HG02885 (cell line): ENCODE measurements around the gene GOLIM4.
A peak's percentile ranks its signal among the peaks of the same experiment; 100 is the strongest.
"Not testable (repeated sequence)": the region's sequence is repeated elsewhere in the genome, so short reads cannot be mapped to it uniquely, and the experiment has no call there.

ENCODE experiments used
- ATAC-seq: cut with Tn5 transposase; IDR thresholded peaks from one replicate; pipeline ENCODE4 v1.9.1; 2021; ENCODE audit warnings: mild to moderate bottlenecking; ENCODE audit not compliant: unreplicated experiment, poor library complexity

Gene GOLIM4

DNA sequence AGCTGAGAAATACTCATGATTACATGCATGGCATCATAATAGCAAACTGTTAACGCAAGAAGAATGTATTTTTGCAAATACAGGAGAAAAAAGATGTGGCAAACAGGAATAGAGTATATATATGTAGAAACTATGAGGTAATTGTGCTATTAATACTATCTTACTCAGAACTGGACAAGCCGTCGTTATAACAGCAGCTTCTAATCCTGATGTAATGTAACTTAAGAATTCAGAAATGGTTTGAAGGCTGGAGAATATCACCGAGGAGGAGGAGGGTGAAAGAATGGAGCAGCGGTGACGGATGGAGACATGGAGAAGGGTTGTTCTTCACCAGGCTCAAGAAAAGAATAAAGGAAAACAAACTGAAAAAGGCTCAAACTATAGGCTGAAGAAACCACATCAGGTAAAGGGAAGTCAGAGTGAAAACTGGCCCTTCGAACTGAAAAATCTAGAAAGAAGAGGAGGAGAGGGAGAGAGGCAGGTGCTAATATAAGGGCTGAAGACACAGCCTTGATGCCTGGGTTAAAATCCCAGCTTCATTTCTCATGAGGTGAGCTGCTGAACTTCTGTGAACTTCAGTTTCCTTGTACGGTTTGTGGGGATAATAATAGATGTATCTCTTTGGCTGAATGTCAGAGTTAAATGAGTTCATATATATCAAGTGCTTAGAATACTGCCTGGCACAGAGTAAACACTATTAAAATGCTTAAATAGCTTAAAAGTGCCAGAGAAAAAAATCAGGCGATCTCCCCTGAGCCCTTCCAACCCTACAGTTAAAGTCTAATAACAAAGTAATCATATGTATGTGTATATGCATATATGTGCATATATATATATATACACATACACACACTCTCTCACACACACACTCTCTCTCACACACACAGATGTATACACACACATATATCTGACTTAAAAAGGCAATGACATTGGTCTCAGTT, 43.9 kb downstream of the GOLIM4 start:
- peak; percentile 80 for ATAC-seq

DNA sequence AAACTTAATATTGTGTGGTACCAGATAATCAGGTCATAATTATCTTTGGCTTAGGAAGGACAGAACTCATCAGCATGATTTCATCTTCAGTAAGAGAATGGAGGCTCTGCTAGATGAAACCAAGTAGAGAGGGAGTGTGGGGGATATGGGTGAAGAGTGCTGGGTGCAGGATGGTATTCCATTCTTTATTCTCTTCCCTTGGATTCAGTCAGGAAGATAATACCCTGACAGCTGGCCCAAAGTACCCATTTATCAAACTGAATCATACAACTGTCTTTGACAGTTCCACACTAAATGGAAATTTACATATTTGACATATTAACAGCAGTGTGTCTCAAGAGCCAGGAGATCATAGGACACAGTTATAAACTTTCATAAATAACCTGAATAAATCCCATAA, 44.7 kb downstream of the GOLIM4 start:
- ATAC-seq, result peak; percentile 6

DNA sequence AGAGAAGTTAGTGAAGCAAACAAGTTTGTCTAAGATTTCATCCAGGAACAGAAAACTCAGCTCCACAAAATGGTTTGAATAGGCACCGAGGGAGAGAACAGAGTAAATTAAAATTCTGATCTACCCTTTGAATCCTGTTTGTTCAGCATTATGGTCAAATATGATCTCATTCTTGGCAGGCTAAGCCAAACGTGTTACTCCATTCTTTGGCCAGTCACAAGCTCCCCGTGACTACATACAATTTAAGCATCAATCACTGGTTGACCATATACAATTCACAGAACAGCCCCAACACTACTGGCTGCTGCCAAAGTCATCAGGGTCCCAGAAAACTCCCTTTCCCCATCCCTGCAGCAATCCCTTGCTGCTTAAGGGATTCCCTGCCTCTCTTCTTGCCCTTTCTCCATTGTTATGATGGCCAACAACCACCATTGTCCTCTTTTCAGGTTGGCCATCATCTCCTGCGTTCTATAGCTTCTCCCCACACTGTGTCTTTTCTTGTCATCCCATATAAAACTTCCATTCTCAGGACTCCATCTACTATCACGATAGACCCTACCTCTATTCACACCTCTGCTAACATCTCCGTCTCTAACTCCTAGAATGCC, 46.3 kb downstream of the GOLIM4 start:
- no peak for ATAC-seq

DNA sequence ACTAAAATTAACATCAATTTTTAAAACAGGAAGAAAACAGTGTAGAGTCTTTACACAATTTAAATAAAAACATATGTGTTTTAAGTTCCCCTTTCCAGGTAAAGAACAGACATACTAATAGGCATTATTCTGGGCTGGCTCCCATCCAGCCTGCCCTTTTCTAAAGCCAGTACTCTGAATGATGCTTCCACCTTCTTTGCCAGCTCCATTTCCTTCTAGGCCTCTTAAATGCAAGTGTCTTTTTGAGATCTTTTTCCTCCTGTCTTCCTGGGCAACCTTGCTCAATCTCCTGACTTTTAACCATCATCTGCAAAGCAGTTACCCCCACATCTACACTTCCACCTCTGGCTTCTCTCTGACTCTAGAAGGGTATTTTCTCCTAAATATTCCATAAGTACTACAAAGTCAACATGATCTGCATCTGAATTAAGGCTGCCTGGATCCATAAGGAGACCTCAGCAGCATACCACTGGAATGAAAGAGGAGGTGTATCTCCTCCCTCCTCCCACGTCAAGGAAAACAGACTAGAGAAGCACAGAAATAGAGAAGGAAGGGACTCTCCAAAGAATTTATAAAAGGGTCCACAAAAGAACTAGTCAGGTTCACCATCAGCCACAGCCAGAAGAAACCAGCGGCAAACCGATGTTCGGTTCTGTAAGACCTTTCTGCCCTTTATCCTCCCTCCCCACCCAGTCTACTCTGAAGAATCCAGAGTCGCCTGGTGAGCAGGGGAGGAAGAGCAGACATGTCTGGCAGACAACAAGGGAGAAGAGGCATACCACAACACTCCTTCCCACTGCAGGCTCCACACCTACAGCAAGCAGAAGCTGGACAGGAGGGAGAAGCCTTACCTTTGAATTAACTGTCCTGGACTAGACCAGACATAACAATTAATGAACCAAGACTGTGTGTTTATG, 47.1 kb downstream of the GOLIM4 start:
- no peak for ATAC-seq

DNA sequence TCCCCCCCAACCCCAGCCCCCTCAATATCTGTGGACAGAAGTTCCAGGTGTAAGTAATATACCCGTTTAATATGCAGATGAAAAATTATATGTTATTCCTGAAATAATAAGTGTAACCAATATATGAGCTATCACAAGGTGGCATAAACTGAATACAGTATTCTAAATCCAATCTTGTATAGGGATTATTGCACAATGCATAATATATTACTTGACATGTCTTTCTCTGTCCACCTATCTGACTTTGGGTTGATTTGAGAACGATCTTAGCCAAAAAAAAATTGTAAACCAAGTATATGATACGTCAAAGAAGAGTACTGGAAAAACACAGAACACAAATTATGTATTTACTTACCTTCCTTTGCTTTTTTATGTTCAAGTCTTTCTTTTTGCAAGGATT, 47.8 kb downstream of the GOLIM4 start:
- ATAC-seq, result no peak

DNA sequence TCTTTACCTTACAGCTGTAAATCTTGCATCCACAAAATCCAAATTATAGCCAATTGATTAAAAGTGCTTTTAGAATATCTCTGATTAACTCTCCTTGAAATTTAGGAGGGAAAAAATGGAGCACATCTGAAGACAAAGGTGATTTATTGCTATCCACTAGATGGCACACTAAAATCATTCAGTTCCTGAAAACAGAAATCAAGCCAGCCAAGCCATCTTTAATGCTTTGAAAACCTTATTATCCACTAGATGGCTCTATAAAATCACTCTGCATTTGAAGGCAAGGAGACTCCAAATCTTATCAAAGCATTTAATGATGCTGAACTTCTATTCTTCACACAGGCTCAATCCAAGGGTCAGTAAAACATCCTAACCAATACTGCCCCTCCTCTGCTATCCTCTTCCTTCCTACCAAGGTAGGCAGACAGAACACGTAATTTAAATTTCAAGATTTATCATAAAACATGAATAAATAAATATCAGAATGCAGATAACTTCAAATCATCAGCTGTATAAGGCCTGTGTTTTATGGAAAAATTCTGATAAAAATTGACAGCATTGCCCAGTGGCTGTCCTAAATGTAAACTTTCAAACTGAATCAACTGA, 48.4 kb downstream of the GOLIM4 start:
- peak; percentile 53 for ATAC-seq

DNA sequence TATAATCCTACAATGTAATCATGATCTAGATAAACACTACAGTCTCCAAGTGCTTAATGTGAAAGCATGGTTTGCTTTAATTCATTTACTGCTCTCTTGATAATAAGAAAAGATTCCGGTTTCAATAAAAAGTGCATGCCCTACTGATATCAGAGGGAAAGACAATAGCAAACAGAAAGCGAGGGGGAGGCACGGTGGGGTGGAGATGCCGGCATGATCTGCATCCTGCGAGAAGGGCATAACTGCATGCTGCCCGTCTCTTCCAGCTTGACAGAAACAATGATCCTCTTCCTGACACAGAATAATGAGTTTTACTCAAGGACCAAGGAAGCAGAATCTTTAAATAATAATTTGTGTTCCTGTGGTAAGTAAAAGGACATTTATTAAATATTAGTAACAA, 51.7 kb downstream of the GOLIM4 start:
- ATAC-seq, result no peak

DNA sequence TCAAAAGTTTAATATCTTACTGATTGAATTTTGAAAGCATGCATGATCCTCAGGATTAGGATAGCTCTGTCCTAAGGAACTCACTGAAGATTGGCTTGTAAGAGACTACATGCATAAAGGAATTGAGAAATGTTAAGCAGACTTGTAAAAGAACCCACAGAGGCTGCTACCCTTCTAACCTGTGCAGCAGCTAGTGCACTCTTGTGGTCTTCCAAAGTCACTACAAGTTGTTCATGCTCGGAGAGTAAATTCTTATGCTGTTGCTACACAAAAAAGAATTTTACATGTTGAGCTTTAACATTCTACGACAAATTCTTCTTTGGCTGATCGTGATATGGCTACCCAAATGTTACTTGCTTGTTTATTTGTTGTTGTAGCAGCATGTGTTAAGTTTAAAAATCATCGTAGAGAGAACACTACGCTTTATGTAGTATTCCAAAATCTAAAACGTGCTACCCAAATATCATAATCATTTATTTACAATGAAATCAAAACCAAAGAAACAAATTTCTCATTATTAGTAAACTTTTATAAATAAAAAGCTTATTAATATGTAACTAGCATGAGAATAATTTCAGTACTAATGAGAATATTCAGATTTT, 55.0 kb downstream of the GOLIM4 start:
- ATAC-seq, result peak; percentile 82

DNA sequence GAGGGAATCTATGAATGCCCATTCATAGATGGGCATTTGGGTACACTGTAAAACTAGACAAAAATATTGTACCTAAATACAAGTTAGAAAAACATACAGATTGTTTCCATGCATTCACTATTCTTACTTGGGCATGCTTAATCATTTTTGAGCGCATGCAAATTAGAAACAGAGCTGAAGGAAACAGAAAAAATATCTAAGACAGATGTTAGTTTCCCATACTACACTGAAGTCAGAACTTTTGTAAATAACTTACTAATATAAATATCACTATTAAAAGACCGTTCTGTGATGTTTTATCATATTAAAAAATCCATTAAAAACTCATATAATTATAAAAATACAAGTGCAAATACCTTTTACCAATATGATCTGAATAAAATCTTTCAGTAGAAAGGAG, 58.7 kb downstream of the GOLIM4 start:
- no peak for ATAC-seq

DNA sequence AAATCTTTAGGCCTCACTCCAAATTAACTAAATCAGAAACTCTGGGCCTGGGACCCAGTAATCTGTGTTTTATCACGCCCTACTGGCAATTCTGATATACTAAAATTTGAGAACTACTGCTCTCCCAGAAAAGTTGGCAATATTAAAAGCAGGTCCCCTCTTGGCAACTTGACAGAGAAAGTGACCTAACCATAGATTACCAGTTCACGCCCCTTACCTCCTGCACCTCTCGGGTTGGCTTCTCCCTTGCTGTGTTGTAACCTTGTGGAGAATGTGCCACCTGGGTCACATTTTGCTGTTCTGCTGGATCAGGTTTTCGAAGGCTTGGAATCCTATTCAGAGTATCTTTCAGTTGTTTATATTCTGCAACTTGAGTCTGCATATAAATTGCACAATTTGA, 59.1 kb downstream of the GOLIM4 start:
- ATAC-seq, result no peak

DNA sequence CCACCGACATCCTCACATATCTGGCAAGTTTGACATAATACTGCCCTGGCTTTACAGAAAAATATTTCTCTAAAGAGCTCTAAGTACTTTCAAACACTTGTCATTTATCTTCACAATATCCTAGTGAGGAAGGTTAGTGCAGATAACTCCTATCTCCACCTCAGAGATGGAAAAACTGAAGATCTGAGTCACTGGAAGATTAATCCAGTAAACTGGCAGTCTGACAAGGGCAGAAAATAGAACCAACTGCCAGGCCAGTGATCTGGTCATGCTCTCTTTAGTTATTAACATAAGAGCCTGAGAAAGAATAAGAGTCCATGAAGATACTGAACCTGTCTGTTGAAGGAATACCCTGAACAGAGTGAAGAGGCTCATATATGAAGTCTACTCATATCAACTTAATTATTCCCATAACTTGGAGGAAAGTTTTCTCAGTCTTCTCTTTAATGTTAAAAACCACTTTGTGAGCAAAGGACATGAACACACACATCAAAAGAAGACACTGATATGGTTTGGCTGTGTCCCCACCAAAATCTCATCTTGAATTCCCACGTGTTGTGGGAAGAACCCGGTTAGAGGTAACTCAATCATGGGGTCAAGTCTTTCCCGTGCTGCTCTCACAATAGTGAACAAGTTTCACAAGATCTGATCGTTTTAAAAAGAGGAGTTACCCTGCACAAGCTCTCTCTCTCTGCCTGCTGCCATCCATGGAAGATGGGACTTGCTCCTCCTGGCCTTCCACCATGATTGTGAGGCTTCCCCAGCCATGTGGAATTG, 61.4 kb downstream of the GOLIM4 start:
- ATAC-seq, result no peak

DNA sequence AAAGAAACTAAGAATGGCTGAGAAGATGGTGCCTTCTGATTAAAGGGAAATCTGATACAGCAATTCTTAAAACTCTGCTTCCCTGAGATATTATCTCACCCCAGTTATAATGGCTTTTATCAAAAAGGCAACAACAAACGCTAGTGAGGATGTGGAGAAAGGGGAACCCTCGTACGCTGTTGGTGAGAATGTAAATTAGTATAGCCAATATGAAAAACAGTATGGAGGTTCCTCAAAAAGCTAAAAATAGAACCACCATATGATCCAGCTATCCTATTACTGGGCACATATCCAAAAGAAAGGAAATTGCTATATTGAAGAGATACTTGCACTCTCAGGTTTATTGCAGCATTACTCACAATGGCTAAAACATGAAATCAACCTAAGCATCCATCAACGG, 65.1 kb downstream of the GOLIM4 start:
- ATAC-seq, result no peak

DNA sequence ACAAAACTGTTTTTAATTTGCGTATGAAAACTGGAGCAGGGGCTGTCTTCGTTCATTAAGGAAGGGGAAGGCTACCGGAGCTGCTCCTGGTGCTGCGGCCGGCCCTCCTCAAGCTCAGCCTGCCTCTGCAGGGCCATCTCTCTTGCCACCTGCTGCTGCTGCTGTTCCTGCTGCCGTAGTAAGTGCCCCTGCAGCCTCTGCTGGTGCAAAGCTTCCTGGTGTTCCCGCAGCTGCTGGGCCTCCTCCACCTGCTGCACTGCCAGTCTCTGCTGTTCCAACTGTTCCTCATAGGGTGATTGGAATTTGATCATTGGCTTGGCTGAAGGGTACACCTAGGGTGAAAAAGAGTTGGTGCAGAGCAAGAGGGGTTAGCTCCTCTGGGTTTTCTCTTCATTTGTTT, 66.0 kb downstream of the GOLIM4 start:
- no peak for ATAC-seq

DNA sequence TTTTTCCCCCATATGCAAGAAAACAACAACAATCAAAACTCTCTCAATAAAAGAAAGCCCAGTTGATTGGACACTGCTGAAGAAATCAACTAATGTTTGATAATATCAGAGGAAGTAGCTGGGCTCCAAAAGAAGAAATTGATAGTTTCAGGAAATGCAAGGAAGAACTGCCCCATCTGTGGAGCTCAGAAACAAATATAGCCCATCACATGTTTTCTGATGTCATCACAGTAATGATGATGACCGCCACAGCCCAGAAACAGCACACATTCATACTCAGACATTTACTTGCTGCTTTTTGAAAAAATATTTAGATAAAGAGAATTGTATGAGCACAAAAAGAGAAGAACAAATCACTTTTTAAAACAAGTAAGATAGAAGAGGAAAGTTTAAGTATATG, 67.6 kb downstream of the GOLIM4 start:
- no peak for ATAC-seq

DNA sequence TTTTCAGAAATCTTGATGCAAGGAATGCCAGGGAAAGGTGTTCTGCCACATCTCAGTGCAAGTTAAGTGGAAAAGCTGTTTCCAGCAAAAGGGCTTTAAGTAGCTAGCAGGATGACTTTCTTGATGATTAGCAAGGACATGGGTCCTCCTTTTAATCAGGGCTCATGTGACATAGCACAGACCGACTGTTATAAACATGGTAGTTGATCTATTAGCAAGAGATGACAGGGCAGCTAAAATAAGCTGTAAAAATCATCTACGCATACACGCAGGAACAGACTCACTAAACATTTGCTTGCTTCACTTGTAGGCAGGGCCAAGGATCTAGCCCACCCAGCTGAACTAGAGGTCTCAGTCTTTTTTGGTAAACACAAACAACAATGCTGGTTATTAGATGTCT, 69.0 kb downstream of the GOLIM4 start:
- no peak for ATAC-seq

DNA sequence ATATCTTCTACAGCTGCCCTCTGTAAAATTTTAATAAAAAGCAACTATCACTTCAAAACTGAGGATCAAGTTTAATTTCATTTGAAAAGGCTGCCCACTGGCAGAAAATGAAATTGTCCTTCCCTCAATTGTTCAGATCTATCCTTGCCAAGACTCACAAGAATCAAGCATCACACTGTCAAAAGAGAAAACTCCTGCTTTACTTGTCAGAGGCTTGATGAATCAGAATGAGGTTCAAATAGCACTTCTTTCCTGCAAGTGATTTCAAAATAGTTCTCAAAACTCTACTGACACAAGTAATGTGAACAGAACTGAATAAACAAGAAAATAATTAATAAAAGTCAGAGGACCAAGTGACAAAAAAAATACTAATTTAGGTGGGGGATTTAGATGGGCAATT, 70.6 kb downstream of the GOLIM4 start:
- no peak for ATAC-seq

DNA sequence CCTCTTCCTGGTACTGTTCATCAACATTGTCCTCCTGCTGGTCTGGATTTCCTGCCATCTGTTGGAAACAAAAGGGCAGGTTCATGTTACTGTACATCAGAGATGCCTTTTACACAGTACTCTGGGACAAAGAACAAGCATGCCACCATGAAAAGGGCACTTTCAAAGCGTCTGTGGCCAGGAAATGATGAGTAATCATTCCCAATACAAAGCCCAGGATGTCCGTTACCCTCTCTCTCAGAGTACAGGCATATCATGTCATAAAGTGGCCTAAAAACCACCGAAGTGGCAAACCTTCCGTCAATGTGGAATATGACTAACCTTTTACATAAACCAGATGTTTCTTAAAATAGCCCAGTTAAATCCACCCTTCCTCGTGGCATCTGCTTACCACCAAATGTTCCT, 71.2 kb downstream of the GOLIM4 start:
- no peak for ATAC-seq

DNA sequence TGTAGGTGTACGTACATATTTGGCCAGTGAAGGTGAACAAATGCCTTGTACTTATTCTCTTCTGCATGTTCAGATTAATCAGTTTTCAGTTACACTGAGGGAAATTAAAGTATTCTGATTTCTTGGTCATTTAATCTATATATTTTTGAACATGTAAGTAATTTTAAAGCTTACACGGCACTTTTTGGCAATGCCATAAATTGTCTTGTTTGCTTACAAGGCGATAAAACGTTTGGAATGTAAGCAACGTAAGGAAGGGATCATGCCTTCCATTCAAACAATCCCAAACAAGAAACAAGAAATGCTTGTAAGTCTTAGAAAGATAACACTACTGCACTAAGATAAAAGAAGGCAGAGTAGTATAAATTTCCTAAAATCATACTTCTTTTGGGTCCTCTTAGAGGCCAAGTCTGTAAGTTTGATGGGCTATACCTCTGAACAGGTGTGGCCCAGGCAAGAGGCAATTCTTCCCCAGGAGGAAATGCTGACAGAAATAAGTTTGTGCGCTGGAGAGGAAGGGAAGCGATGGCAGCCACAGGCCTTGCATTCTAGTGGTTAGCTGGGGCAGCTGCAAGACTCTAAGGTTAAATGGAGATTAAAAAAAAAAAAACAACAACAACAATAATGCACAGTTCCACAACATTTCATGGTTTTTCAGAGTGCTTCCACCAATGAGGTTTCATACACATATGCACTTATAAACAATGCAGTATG, 73.8 kb downstream of the GOLIM4 start:
- no peak for ATAC-seq

DNA sequence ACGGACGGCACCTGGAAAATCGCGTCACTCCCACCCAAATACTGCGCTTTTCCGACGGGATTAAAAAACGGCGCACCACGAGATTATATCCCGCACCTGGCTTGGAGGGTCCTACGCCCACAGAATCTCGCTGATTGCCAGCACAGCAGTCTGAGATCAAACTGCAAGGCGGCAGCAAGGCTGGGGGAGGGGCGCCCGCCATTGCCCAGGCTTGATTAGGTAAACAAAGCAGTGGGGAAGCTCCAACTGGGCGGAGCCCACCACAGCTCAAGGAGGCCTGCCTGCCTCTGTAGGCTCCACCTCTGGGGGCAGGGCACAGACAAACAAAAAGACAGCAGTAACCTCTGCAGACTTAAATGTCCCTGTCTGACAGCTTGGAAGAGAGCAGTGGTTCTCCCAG, 84.4 kb downstream of the GOLIM4 start:
- not testable (repeated sequence) for ATAC-seq
